HG02763 (cell line): Measurements from ENCODE around the gene KDF1.

Experiments
- ATAC-seq: cut with Tn5 transposase; IDR thresholded peaks from one replicate; pipeline ENCODE4 v1.9.1; 2021; ENCODE audit warnings: mild to moderate bottlenecking, moderate library complexity; ENCODE audit not compliant: unreplicated experiment

The KDF1 gene, protein sequence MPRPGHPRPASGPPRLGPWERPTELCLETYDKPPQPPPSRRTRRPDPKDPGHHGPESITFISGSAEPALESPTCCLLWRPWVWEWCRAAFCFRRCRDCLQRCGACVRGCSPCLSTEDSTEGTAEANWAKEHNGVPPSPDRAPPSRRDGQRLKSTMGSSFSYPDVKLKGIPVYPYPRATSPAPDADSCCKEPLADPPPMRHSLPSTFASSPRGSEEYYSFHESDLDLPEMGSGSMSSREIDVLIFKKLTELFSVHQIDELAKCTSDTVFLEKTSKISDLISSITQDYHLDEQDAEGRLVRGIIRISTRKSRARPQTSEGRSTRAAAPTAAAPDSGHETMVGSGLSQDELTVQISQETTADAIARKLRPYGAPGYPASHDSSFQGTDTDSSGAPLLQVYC

DNA sequence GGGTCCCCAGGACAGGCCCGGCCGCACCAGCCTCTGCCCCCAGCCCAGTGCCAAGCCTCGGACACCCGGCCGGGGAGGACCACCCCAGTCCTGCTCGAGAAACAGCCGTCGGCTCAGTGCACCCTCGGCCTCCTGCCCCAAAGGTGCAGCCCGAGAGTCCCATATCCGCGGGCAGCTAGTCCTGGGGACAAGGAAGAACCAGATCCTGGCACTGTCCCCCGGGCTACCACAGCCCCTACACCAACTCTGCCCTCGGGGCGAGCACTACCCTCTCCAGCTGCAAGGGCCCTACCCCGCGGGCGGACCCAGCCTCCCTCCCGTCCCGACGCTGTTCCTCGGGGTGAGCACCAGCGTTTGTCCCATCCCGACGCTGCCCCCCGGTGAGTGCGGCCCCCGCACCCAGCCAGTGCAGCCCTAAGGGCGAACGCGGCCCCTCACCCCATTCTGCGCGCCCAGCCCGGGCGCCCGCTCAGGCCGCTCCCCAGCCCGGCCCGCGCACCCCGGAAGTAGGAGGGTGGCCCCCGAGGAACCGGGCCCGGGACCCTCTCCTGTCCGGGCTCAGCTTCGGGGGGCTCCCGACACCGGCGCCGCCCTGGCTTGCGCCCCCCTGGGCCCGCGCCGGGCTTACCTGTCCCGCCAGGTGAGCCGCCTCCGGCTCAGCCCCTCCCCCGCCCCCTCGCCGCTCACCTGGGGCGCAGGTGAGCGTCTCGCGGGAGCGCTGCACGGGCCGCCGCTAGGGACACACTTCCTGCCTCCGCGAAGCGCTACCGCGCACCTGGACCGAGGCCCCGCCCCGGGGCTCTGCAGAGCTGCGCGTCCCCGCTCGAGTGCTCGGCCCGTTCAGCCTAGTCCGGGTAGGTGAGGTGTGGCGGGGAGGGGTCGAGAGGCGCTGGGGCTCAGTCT, at the start of gene KDF1:
TSS of gene KDF1 (minus strand) at position 747 of the 903 bp plus-strand sequence. CDS start 8,088 bp downstream, outside the sequence.
- no peak for ATAC-seq

DNA sequence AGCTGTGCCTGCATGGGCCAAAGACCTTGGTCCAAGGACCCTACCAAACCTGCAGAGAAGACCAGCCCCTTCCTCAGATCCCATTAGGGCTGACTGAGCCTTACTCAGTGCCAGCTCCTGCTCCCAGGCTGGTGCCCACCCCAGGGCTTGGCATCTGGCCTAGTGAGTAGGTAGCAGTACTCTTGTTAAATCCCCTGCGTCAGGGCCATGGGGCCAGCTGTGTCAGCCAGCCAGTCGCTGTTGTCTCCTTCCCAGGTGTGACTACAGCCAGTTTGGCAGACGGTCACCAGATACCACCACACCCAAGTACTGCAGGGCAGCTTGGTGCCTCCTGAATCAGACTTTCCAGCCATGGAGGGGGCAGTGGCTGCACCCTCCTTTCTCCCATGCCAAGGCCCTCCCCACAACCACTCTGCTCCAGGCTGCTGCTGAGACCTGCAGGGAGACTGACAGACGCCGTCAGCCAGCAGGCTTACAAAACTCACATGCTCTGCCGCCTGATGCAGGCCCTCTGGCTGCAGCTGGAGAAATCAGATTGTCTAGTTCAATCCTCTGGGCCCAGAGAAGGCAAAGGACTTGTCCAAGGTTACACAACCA, 49.4 kb upstream of the KDF1 start:
- no peak for ATAC-seq

DNA sequence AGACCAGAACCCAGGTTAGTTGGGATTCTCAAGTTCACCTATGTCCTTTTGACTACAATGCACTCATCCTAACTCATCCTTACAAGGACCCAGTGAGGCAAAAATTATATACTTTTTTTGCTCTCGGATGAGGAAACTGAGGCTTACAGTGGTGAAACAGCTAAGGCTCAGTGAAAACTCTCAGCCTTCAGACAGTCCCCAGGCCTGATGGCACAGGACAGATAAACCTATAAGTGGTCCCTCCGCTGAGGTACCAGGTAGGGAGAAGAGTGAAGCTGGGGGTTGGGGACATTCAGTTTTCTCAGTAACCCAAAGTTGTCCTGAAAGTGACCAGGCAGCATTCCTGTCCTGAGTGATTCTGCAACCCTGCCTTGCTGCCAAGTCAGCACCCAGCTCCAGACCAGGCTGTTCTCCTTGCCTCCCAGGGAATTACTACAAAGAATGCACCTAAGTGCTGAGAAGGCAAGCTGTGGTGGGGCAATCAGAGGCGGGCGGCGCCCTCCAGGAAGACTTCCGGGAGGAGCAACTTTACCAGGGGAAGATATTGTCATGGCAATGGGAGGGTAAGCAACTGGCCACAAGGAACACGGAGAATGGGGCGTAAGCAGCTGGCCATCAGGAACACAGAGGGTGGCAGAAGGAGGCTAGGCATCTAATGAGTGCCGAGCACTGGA, 47.8 kb upstream of the KDF1 start:
- no peak for ATAC-seq

DNA sequence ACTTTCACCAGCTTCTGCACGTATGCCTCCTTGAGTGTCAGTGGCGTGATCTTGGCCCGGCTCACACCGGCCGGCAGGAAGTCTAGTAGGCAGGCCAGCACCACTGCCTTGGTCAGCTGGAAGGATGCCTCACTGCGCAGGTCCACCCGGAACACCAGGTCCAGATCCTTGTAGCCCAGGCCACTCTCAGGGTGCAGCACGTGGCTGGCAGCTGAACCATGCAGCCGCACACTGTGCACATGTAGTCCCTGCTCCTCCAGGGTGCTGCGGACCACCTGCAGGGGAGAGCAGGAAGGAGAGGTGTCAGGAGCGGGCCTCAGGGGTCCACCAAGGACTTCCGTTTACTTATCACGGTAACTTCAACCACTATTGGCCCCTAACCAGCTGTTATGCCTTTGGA, 46.4 kb upstream of the KDF1 start:
- no peak for ATAC-seq

DNA sequence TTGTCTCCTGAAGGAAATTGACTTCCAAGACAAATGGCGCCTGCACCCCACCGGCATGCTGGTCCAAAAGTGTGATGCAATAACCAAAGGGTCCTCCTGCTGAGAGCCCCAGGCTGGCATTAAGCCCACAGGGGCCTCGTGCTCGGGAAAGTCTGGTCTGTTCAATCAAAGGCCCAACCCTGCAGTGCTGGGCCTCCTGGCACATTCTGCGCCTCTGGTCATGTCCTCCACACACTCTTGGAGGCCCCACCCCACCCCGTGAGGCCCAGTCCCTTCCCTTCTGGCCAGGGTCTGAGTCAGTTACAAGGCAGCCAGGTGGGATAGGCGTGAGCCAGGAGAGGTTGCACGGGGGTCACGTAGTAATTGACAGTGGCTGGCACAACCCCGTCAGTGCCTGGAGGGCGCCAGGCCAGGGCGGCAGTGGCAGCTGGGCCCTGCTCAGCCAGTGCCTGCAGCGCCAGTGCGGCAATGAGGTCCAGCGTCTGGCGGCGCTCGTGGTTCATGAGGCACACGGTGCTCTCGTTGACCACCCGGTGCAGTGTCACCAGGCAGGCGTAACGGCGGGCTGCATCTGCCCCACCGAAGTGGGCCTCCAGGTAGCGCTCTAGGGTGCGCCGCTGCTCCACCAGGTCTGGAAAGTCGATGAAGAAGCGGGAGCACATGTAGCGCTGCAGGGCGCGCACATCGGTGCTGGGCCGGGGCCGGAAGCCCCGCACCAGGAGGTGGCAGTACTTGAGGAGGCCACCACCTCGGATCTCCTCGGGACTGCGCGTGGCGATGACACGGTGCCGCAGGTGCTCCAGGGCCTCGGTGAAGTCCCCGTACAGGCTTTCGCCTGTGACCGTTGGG, 45.6 kb upstream of the KDF1 start:
- no peak for ATAC-seq

DNA sequence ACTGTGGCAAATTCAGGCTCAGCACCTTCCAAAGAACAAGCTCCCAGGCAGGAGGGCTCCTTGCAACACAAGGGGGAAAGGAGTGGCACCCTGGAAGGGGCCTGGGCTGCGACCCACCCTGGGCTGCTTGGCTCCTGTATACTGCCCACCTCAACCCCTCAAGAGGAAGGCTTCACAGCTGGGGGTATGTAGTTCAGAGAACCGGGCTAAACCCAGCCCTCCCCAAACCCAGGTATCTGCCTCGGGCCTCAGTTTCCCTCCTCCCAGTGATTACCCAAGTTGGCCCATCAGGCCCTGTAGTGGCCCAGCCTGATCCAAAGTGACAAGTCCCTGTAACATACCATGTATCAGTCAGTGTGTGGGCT, 44.9 kb upstream of the KDF1 start:
- ATAC-seq = no peak

DNA sequence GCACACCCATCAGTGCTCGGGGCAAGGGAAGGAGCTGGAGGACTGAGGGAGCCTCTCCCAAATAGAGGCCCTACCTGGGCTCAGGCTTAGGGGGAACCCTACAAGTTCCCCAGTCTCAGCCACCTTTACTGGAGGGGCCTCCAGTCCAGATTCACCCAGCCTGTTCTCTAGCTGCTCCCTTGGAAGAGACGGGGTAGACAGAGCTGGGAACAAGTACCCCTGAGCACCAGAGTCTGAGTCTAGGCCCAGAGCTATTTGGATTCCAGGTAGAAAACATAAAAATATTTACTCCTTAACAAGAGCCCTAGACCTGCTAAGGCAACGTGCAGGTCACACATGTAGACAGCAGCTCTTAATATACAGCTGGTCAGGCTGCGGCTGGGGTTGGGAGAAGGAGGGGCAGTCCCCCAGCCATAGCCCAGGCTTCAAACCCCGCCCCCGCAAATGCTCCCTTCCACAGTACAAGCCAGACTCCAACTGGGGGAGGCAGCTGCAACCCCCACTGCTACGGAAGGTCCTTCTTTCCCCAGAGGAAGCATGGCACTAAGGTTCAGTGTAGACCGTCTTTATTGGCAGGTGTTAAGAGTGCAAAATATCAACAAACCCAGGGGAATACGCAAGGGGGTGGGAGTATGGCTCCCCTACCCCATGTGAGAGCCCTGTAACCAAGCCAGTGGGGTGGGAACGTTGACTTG, 44.4 kb upstream of the KDF1 start:
- ATAC-seq = no peak

DNA sequence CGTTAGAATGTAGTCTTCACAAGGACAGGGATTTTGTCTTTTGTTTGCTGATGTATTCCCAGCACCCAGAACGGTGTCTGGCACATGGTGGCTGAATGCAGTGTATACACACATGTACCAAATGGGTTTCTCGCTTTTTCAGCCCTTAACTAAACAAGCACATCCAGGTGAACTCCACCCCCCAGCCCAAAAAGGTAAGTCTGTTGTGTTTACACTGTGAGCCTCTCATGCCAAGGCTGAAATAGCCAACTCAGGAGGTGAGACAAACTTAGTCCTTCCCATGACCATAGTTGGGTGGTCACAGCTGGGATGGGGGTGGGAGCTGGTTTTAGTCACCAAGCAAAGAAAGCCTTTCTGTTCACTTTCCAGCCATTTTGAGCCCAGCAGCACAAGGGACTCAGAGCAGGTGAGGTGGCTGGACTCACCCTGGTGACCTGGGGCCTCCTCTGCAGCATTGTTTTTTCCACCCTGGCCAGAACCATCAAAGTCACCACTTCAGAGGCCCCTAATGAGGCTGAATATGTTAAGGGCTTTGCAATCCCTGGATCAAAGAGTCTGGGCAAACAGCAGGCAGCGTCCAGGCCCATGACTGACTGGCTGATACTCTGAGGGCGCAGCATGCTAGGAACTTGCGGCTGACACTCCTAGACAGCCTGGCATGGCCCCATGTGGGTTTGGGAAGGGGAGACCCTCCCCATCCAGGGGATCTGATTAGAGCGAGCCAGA, 43.6 kb upstream of the KDF1 start:
- ATAC-seq = no peak

DNA sequence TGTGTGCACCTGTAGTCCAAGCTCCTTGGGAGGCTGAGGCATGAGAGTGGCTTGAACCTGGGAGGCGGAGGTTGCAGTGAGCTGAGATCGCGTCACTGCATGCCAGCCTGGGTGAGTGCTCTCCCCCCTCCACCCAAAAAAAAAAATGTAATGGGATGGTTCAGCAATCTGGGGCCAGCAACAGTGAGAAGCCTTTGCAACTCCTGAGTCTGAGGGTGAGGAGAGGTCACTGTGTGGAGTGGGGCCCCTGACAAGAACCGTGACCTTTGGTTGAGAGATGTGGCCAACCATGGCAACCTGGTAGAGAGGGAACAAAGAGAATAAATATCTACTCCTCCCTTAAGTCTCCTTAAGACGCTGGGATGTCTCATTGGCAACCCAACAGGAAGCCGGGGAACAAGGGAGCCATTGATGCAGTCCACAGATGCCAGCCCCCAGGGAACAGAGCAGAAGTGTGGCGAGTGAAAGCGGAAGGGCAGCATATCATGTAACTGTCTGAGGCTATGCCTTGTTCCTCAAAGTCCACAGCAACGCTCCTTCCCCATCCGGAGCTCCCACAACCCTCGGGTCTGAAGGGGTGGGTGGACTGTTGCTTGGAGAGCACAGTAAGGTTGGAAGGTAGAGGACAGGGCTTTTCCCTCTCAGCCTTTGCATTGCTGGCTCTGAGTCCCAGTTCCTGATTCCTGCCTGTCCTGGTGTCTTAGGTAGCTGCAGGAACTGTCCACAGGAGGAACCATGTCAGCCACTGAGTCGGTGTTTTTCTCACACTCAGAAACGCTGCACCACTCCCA, 41.5 kb upstream of the KDF1 start:
- ATAC-seq = no peak

DNA sequence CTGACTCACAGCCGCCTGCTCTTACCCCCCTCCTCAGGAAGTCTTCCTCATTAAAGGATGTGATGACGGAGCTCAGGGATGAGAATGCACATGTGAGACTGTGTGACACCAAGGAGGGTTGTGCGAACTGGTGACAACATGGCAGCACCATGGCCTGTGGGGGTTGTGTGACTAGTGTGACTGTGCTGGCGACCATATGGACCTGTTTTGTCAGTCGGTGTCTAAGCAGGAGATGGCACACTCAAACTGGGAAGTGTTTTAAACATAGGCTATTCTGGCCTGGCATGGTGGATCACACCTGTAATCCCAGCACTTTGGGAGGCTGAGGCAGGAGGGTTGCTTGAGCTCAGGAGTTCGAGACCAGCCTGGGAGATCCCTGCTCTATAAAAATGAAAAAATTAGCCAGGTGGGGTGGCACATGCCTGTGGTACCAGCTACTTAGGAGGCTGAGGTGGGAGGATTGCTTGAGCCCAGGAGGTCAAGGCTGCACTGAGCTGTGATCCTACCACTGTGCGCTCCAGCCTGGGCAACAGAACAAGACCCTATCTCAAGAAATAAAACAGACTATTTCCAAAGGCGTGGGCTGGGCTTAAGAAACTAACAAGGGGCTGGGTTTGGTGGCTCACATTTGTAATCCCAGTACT, 40.7 kb upstream of the KDF1 start:
- ATAC-seq = no peak

DNA sequence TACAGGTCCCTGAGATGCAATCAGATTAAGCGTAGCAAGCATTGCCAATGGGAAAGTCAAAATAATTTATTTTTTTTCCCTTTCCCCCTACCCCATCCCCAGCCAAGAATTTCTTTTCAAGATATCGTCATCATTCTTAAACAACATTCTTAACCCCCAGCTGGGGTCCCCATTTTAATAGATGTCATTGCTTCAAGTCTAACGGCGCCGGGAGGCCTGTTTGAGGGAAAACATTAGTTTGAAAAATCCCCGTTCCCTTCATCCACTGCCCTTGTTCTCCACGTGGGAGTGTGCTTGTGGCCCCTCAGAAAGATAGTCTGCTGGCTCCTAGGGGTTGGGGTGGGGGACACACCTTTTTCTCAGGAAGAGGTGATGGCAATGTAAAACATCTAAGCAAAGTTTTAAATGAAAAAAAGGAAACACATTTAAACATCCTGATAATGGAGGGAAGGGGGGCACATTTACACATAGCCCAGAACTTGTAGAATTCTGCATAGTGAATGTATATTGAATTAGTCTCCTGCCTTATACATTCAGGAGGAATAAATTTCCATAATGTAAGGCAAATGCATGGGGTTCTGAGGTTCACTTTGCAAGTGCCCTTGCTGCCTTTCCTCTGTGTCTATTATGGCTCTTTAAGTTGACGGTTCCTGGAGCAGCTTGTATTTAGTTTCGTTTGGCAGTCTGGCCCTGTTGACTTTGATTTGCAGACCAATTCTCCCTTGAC, 40.0 kb upstream of the KDF1 start:
- ATAC-seq = no peak

DNA sequence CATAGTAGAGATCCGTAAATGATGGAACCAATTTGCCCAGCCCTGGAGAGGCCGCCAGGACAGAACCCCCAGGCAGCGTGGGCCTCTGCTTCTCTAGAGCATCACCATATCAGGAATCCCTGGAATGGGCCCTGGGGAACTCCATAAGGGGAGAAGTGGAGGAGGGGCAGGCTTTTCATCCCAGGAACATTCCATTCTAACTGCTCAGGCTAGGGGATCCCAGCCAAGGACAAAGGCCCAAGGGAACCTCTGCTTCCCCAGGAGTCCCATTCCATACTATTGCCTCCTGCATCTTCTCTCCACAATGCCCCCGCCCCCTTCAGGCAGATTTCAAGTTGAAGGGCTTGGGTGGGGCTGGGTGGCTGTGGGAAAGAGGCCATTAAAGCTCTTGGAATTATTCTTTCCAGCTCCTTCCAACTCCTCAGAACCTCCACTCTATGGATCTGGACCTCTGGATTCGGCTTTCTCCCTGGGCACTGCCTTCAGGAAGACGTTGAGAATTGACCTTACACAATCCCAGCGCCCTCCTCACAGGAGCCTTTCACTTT, 39.2 kb upstream of the KDF1 start:
- no peak for ATAC-seq

DNA sequence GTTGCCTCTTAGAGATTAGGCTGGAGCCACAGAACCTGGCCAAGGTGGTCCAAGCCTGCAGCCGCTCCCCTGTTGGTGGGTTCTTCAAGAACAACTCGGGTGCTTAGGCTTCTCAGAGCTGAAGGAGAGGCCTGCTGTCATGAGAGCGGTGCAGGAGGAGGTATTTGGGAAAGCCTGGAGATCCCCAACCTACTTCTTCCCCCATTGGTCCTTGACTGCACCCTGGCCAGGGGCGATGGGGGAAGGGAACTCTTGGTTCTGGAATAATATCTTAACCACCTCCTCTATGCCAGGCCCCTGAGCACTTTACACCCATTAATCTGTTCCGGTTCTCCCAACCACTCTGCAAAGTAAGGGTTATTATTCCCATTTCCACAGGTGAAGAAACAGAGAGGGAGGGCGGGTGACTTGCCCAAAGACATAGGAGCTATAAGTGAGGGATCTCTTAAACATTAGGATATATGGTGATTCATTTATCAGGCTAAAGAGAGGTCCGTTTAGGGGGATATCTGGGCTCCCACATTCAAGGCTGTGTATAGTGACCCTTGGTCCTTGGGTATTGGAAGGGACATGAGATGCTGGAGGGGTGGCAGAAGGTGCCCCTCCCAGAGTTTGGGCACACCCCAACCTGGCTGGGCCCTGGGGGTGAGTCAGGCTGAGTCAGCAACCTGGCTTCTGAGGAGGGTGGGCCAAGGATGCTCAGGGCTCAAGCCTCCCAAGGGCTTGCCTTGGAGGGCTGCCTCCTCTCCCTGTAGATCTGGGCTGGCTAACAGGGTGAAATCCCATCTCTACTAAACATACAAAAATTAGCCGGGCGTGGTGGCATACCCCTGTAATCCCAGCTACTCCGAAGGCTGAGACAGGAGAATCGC, 38.4 kb upstream of the KDF1 start:
- no peak for ATAC-seq

DNA sequence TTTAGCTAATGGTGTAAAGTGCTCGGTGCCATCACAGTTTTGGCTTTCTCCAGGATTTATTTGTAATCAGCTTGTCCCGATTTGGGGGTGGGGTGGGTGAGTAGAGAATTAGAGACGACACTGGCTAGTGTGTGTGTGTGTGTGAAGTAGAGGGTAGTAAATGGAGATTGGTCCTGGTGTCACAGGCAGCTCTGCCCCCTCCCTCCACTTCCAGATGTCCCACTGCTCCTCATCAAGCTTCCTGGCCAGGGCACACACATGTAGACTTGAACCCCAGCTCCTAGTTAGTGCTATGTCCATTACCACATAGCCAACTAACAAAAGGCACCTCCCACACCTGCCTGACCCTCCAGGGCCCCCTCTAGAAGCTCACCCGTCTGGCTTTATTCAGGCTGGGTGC, 36.4 kb upstream of the KDF1 start:
- no peak for ATAC-seq

DNA sequence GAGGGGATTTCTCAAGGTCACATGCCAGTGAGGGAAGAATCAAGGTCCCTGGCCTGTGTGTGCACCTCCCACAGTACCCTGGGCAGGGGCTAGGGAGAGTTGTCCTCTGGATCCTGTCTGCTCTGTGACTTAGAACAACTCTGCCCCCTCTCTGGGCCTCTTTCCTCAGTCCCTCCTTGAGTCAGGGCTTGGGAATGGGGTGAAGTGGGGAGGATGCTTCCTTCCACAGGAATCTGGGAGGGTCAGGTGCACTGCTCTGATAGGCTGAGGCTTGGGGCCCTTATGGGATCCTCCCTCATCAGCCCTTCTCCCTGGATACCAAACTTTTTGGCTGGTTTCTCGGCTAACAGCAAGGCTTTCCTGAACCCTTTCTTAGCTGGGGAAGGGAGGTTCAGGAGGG, 35.8 kb upstream of the KDF1 start:
- no peak for ATAC-seq
